K562 (cell line): ENCODE data around the gene PDE4A. TPM values are rescaled to one million over a fixed set of nuclear protein-coding genes. Genes with fewer than 3 reads are reported as not detected.

Experiments
- BDP1 ChIP-seq: IDR thresholded peaks from 3 replicates; pipeline ENCODE4 v1.6.1; 2011; ENCODE audit not compliant: insufficient read length, insufficient read depth
- BRCA1 ChIP-seq, 2 experiments: fragments of 450-650 bp in 1 of 2; sonication (generic) in 1 of 2; formaldehyde crosslinking in 1 of 2; IDR thresholded peaks; 2 replicates each; pipeline versions ENCODE4 v1.5.0 to v1.6.1; 2017 to 2020; ENCODE audit warnings: mild to moderate bottlenecking in 1 of 2, missing genetic modification reagents in 1 of 2
- CC2D1A ChIP-seq: fragments of 450-650 bp; IDR thresholded peaks from 2 replicates; pipeline ENCODE4 v1.6.1; 2017; ENCODE audit warnings: mild to moderate bottlenecking
- CSDE1 ChIP-seq, 2 experiments: fragments of 450-650 bp; IDR thresholded peaks; 2 replicates each; pipeline ENCODE4 v1.6.1; 2016; ENCODE audit warnings: mild to moderate bottlenecking in 1 of 2
- DACH1 ChIP-seq: fragments of 450-650 bp; IDR thresholded peaks from 2 replicates; pipeline ENCODE4 v1.6.1; 2018; ENCODE audit not compliant: partially characterized antibody
- FOS ChIP-seq: IDR thresholded peaks from 3 replicates; pipeline ENCODE4 v1.6.1; 2011; ENCODE audit not compliant: insufficient read length; ENCODE audit errors: extremely low read depth
- FOXM1 ChIP-seq, 2 experiments: fragments of 450-650 bp in 1 of 2; sonication (generic) in 1 of 2; formaldehyde crosslinking in 1 of 2; IDR thresholded peaks; 2 replicates each; pipeline versions ENCODE4 v1.6.1 to v1.9.0; 2017 to 2022; ENCODE audit warnings: low read depth in 2 of 2, mild to moderate bottlenecking in 2 of 2, missing genetic modification reagents in 1 of 2, moderate library complexity in 1 of 2
- MBD2 ChIP-seq: sonication (generic); IDR thresholded peaks from 2 replicates; pipeline ENCODE4 v1.6.1; 2016; ENCODE audit warnings: low read depth, borderline replicate concordance
- MXI1 ChIP-seq: IDR thresholded peaks from 2 replicates; pipeline ENCODE4 v1.6.1; 2011; ENCODE audit warnings: low read depth, mild to moderate bottlenecking, improper control_type of control experiment, low read length
- SMAD4 ChIP-seq: fragments of 250-450 bp; sonication (Bioruptor Pico); conservative IDR thresholded peaks from 2 replicates; pipeline ENCODE4 v1.8.0; 2021; ENCODE audit warnings: inconsistent platforms, mild to moderate bottlenecking, moderate library complexity
- SP2 ChIP-seq: IDR thresholded peaks from 2 replicates; pipeline ENCODE4 v1.6.1; 2011; ENCODE audit warnings: mild to moderate bottlenecking, low read depth, low read length, moderate library complexity; ENCODE audit not compliant: poor library complexity, severe bottlenecking; ENCODE audit errors: extremely low read depth
- TSC22D4 ChIP-seq: fragments of 450-650 bp; IDR thresholded peaks from 2 replicates; pipeline ENCODE4 v1.6.1; 2016; ENCODE audit warnings: missing genetic modification characterization, missing biosample characterization, control low read depth
- ZNF699 ChIP-seq: fragments of 250-450 bp; sonication (Bioruptor Pico); IDR thresholded peaks from 2 replicates; pipeline ENCODE4 v1.8.0; 2021; ENCODE audit warnings: mild to moderate bottlenecking, moderate library complexity; ENCODE audit not compliant: insufficient replicate concordance
- polyA plus RNA-seq, 8 experiments: library from polyadenylated mRNA; depleted of rRNA in 4 of 8; stranded (reverse) in 5 of 8; unstranded in 3 of 8; fragments of >200 nt; fragmentation: Nextera tagmentation in 2 of 8; fragmentation: Illumina TruSeq in 1 of 8; extraction: Ambion mirVana in 2 of 8; extraction: Trizol in 1 of 8; gene quantifications; 2 replicates each; pipeline versions ENCODE4 v1.2.1 to v1.2.3, GENCODE V29; 2011 to 2014; ENCODE audit warnings: inconsistent platforms in 1 of 8, missing spikeins in 1 of 8
- total RNA-seq, 7 experiments: library from RNA; depleted of rRNA in 6 of 7; stranded (reverse); fragments of >200 nt in 6 of 7; fragmentation: Illumina TruSeq in 2 of 7; extraction: Trizol in 2 of 7; gene quantifications; 2 replicates each; pipeline versions ENCODE4 v1.2.1 to v1.2.3, GENCODE V29; 2011 to 2021; ENCODE audit warnings: low replicate concordance in 1 of 7
- TF ChIP-seq, protein P1 (sequence below): sonication (generic); formaldehyde crosslinking; IDR thresholded peaks from 2 replicates; pipeline ENCODE4 v1.8.1; 2023; ENCODE audit warnings: mild to moderate bottlenecking, missing genetic modification reagents
- TF ChIP-seq, protein P2 (sequence below), 2 experiments: fragments of 450-650 bp in 1 of 2; IDR thresholded peaks; 2 replicates each; pipeline ENCODE4 v1.6.1; 2011 to 2017; ENCODE audit warnings: low read depth in 2 of 2, antibody characterized with exemption in 1 of 2, borderline replicate concordance in 1 of 2, low read length in 1 of 2, mild to moderate bottlenecking in 1 of 2, mixed read lengths in 1 of 2; ENCODE audit not compliant: control insufficient read depth in 1 of 2
- TF ChIP-seq, protein P3 (sequence below): sonication (generic); formaldehyde crosslinking; IDR thresholded peaks from 2 replicates; pipeline ENCODE4 v1.8.1; 2022; ENCODE audit warnings: missing genetic modification reagents
- TF ChIP-seq, protein P4 (sequence below): fragments of 450-650 bp; conservative IDR thresholded peaks from 2 replicates; pipeline ENCODE4 v1.6.1; 2016; ENCODE audit warnings: missing genetic modification characterization, low read depth, mild to moderate bottlenecking, control low read depth, missing compliant biosample characterization
- TF ChIP-seq, protein P5 (sequence below): fragments of 450-650 bp; IDR thresholded peaks from 2 replicates; pipeline ENCODE4 v1.6.1; 2016; ENCODE audit warnings: mild to moderate bottlenecking

Gene PDE4A
- total and polyA plus RNA-seq, 9 of the 15 experiments (the other 6 are each of a cell fraction or from before 2014, with no cell fraction given), result 0.66 to 26.9 (median 4.6) TPM

DNA sequence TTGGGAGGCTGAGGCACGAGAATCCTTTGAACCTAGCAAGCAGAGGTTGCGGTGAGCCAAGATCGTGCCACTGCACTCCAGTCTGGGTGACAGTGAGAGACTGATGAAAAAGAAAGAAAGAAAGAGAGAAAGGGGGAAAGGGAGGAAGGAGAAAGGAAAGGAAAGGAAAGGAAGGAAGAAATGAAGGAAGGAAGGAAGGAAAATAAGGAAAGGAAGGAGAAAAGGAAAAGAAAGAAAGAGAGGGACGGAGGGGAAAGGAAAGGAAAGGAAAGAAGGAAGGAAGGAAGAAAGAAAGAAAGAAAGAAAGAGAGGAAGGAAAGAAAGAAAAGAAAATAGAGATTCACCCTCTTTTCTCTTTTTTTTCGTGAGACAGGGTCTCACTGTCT, 8.7 kb downstream of the PDE4A start (continued):
- no peak for TF ChIP-seq ZNF699 (CRISPR knock-in tag)
- no peak for TF ChIP-seq FOXM1 (IDR thresholded peaks at IDR 0.05; ENCODE audit: low read depth)
- TF ChIP-seq FOXM1 (CRISPR knock-in tag; IDR thresholded peaks at IDR 0.05; ENCODE audit: low read depth), result no peak
- TF ChIP-seq, protein P1, sequence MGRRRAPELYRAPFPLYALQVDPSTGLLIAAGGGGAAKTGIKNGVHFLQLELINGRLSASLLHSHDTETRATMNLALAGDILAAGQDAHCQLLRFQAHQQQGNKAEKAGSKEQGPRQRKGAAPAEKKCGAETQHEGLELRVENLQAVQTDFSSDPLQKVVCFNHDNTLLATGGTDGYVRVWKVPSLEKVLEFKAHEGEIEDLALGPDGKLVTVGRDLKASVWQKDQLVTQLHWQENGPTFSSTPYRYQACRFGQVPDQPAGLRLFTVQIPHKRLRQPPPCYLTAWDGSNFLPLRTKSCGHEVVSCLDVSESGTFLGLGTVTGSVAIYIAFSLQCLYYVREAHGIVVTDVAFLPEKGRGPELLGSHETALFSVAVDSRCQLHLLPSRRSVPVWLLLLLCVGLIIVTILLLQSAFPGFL, result no peak
- TF ChIP-seq BDP1, result no peak
- peak in 1 of 2 experiments; percentile 74; a peak in 1 of 4 replicates for TF ChIP-seq CSDE1 (IDR thresholded peaks at IDR 0.05)
- TF ChIP-seq, protein P2, sequence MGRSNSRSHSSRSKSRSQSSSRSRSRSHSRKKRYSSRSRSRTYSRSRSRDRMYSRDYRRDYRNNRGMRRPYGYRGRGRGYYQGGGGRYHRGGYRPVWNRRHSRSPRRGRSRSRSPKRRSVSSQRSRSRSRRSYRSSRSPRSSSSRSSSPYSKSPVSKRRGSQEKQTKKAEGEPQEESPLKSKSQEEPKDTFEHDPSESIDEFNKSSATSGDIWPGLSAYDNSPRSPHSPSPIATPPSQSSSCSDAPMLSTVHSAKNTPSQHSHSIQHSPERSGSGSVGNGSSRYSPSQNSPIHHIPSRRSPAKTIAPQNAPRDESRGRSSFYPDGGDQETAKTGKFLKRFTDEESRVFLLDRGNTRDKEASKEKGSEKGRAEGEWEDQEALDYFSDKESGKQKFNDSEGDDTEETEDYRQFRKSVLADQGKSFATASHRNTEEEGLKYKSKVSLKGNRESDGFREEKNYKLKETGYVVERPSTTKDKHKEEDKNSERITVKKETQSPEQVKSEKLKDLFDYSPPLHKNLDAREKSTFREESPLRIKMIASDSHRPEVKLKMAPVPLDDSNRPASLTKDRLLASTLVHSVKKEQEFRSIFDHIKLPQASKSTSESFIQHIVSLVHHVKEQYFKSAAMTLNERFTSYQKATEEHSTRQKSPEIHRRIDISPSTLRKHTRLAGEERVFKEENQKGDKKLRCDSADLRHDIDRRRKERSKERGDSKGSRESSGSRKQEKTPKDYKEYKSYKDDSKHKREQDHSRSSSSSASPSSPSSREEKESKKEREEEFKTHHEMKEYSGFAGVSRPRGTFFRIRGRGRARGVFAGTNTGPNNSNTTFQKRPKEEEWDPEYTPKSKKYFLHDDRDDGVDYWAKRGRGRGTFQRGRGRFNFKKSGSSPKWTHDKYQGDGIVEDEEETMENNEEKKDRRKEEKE (IDR thresholded peaks at IDR 0.05; ENCODE audit: borderline replicate concordance in 1 of 2, control insufficient read depth in 1 of 2, low read depth in 2 of 2, low read length in 1 of 2), result peak in 1 of 2 experiments; percentile 67; a peak in 1 of 4 replicates
- no peak for TF ChIP-seq SP2
- no peak for TF ChIP-seq FOS
- no peak for TF ChIP-seq BRCA1 (IDR thresholded peaks at IDR 0.05)
- TF ChIP-seq BRCA1 (CRISPR knock-in tag; IDR thresholded peaks at IDR 0.05), result no peak
- TF ChIP-seq, protein P3, sequence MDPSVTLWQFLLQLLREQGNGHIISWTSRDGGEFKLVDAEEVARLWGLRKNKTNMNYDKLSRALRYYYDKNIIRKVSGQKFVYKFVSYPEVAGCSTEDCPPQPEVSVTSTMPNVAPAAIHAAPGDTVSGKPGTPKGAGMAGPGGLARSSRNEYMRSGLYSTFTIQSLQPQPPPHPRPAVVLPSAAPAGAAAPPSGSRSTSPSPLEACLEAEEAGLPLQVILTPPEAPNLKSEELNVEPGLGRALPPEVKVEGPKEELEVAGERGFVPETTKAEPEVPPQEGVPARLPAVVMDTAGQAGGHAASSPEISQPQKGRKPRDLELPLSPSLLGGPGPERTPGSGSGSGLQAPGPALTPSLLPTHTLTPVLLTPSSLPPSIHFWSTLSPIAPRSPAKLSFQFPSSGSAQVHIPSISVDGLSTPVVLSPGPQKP (CRISPR knock-in tag), result no peak
- no peak for TF ChIP-seq MBD2
- TF ChIP-seq MXI1, result no peak
- no peak for TF ChIP-seq SMAD4 (CRISPR knock-in tag)
- TF ChIP-seq, protein P4, sequence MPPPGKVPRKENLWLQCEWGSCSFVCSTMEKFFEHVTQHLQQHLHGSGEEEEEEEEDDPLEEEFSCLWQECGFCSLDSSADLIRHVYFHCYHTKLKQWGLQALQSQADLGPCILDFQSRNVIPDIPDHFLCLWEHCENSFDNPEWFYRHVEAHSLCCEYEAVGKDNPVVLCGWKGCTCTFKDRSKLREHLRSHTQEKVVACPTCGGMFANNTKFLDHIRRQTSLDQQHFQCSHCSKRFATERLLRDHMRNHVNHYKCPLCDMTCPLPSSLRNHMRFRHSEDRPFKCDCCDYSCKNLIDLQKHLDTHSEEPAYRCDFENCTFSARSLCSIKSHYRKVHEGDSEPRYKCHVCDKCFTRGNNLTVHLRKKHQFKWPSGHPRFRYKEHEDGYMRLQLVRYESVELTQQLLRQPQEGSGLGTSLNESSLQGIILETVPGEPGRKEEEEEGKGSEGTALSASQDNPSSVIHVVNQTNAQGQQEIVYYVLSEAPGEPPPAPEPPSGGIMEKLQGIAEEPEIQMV (tag), result no peak
- no peak for TF ChIP-seq TSC22D4 (tag)
- TF ChIP-seq, protein P5, sequence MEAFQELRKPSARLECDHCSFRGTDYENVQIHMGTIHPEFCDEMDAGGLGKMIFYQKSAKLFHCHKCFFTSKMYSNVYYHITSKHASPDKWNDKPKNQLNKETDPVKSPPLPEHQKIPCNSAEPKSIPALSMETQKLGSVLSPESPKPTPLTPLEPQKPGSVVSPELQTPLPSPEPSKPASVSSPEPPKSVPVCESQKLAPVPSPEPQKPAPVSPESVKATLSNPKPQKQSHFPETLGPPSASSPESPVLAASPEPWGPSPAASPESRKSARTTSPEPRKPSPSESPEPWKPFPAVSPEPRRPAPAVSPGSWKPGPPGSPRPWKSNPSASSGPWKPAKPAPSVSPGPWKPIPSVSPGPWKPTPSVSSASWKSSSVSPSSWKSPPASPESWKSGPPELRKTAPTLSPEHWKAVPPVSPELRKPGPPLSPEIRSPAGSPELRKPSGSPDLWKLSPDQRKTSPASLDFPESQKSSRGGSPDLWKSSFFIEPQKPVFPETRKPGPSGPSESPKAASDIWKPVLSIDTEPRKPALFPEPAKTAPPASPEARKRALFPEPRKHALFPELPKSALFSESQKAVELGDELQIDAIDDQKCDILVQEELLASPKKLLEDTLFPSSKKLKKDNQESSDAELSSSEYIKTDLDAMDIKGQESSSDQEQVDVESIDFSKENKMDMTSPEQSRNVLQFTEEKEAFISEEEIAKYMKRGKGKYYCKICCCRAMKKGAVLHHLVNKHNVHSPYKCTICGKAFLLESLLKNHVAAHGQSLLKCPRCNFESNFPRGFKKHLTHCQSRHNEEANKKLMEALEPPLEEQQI, result no peak
- TF ChIP-seq DACH1, result no peak
- TF ChIP-seq CC2D1A, result no peak
